ENCODE data around the gene EXOC3L4.

Gene EXOC3L4

GRCh38 chr14:103081951-103082350 lies 12.6 kb upstream of the EXOC3L4 start:
- Histone ChIP-seq H3F3A (ENCODE audit: insufficient read depth, low read length) (no peaks in the 10 kb centered on the region), H2AFZ (ENCODE audit: low read length) (no peak overlapping the region), H3K36me3 (ENCODE audit: insufficient read depth, low read length) (no peaks in the 10 kb centered on the region), H4K20me1 (ENCODE audit: insufficient read depth, low read length) (no peaks in the 10 kb centered on the region), H3K4me2 (ENCODE audit: low read length) (no peak overlapping the region), H3K9ac (ENCODE audit: low read length) (no peak overlapping the region), H3K4me3 (ENCODE audit: low read depth, low read length, poor library complexity, severe bottlenecking) (no peak overlapping the region), H3K79me2 (ENCODE audit: insufficient read depth, low read length) (no peaks in the 10 kb centered on the region), H3K9me2 (ENCODE audit: low read depth, low read length) (no peaks in the 10 kb centered on the region), H3K9me3 (ENCODE audit: low read length) (no peaks in the 10 kb centered on the region), H3K27me3 (ENCODE audit: insufficient read depth, low read length) (no peaks in the 10 kb centered on the region), H3K27ac (ENCODE audit: low read depth, low read length, poor library complexity, severe bottlenecking) (no peak overlapping the region), H3K4me1 (ENCODE audit: insufficient read depth, low read length, severe bottlenecking) (no peaks in the 10 kb centered on the region)
- TF ChIP-seq EZH2 (IDR thresholded peaks at IDR 0.05; ENCODE audit: borderline replicate concordance, low read length), result no peak
- TF ChIP-seq CTCF (IDR thresholded peaks at IDR 0.05; ENCODE audit: low read length), result no peak

DNA sequence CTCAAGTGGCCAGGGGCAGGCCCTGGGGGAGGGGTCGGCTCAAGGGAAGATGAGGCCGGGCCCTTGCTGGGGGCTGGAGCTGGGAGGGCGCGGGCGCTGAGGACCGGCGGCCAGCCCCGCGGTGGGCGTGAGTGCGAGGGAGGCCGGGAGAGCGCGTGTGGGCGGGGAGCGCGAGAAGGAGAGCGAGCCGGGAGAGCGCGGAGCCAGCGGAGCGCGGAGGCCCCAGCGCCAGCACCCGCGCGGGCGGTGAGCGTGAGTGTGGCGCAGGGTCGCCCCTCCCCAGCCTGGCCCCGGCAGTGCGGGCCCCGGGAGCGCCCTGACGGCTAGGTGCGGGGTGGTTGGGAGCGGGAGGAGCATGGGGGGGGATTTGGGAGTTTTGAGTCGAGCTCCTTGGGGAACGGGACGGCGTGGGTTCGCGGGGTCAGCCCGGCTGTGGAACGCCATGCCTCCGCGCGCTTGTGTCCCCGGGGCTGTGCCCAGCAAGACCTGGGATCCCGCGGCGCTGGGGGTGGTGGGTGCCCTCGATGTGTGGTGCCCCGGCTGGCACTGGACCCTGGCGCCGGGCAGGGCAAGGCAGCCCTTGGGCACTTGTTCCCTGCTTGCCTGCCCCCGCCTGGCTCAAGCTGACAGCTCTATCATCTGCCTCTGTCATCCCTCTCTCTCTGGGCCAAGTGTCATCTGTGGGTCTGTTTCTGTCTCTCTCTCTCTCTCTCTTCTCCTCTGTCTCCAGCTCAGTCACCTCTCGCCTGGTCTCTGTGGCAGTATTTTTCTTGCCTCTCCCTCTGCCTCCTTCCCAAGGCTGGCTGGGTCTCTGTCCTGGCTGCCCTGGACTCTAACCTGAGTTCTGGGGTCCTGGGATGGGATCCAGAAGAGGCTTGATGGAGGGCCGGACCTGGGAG lies 10.3 kb upstream of the EXOC3L4 start, which contains the start of gene LBHD2:
Gene LBHD2 (plus strand): TSS at position 190 of the 899 bp plus-strand sequence. CDS start 1,803 bp downstream, outside the sequence.
- no peak within 1 kb of the TSS for H3K4me3 ChIP-seq (ENCODE audit: low read depth, low read length, poor library complexity, severe bottlenecking)
- no peaks in the 10 kb centered on the region for H3K27me3 ChIP-seq (ENCODE audit: insufficient read depth, low read length)
- H4K20me1 ChIP-seq (ENCODE audit: insufficient read depth, low read length), result no peaks in the 10 kb centered on the region
- H3F3A ChIP-seq (ENCODE audit: insufficient read depth, low read length), result no peaks in the 10 kb centered on the region
- H2AFZ ChIP-seq (ENCODE audit: low read length), result no peak within 1 kb of the TSS
- no peak within 1 kb of the TSS for H3K4me2 ChIP-seq (ENCODE audit: low read length)
- H3K4me1 ChIP-seq (ENCODE audit: insufficient read depth, low read length, severe bottlenecking), result no peaks in the 10 kb centered on the region
- H3K9ac ChIP-seq (ENCODE audit: low read length), result no peak within 1 kb of the TSS
- no peaks in the 10 kb centered on the region for H3K79me2 ChIP-seq (ENCODE audit: insufficient read depth, low read length)
- H3K36me3 ChIP-seq (ENCODE audit: insufficient read depth, low read length), result no peaks in the 10 kb centered on the region
- no peak within 1 kb of the TSS for H3K27ac ChIP-seq (ENCODE audit: low read depth, low read length, poor library complexity, severe bottlenecking)
- H3K9me3 ChIP-seq (ENCODE audit: low read length), result no peaks in the 10 kb centered on the region
- TF ChIP-seq CTCF (IDR thresholded peaks at IDR 0.05; ENCODE audit: low read length), result no peak
- TF ChIP-seq EZH2 (IDR thresholded peaks at IDR 0.05; ENCODE audit: borderline replicate concordance, low read length), result no peak
- H3K9me2 ChIP-seq (ENCODE audit: low read depth, low read length), result no peaks in the 10 kb centered on the region

GRCh38 chr14:103085106-103086091 lies 9.1 kb upstream of the EXOC3L4 start:
- H3K9me3 ChIP-seq (ENCODE audit: low read length), result no peaks in the 10 kb centered on the region
- no peak overlapping the region for H3K27ac ChIP-seq (ENCODE audit: low read depth, low read length, poor library complexity, severe bottlenecking)
- H3K4me1 ChIP-seq (ENCODE audit: insufficient read depth, low read length, severe bottlenecking), result no peaks in the 10 kb centered on the region
- H3K4me3 ChIP-seq (ENCODE audit: low read depth, low read length, poor library complexity, severe bottlenecking), result no peak overlapping the region
- H3K9ac ChIP-seq (ENCODE audit: low read length), result no peak overlapping the region
- peaks cover 4% of the 10 kb centered on the region; the same call in 1 of the 2 replicates for H3K27me3 ChIP-seq (ENCODE audit: insufficient read depth, low read length)
- no peaks in the 10 kb centered on the region for H3F3A ChIP-seq (ENCODE audit: insufficient read depth, low read length)
- TF ChIP-seq CTCF (IDR thresholded peaks at IDR 0.05; ENCODE audit: low read length), result peak; percentile 58; the same call in 1 of the 2 replicates
- no peak for TF ChIP-seq EZH2 (IDR thresholded peaks at IDR 0.05; ENCODE audit: borderline replicate concordance, low read length)
- no peak overlapping the region for H3K4me2 ChIP-seq (ENCODE audit: low read length)
- no peaks in the 10 kb centered on the region for H3K9me2 ChIP-seq (ENCODE audit: low read depth, low read length)
- no peaks in the 10 kb centered on the region for H3K79me2 ChIP-seq (ENCODE audit: insufficient read depth, low read length)
- no peak overlapping the region for H2AFZ ChIP-seq (ENCODE audit: low read length)
- no peaks in the 10 kb centered on the region for H4K20me1 ChIP-seq (ENCODE audit: insufficient read depth, low read length)
- no peaks in the 10 kb centered on the region for H3K36me3 ChIP-seq (ENCODE audit: insufficient read depth, low read length)

All from OCI-LY1 (cell line).